Measurements from ENCODE around the gene SLC16A10.

Gene SLC16A10

GRCh38 chr6:111147440-111147839 lies 60.1 kb downstream of the SLC16A10 start:
- Histone ChIP-seq H3K4me1 (0 out of 20 replicates have a peak, but pooled peaks cover 0 to 4% (median 0%) of the 10 kb centered on the region in 10 experiments), H3K27ac (no peak overlapping the region), H3K9me3 (replicated peaks in 1 of 11) (peaks cover 5 to 19% (median 13%) of the 10 kb centered on the region in 11 experiments; a peak in 14 of 22 replicates), H3K9ac (no peak overlapping the region), H3K36me3 (peaks cover 0 to 64% (median 0%) of the 10 kb centered on the region in 11 experiments; a peak in 4 of 22 replicates), H3K27me3 (no peaks in the 10 kb centered on the region), H3K4me3 (no peak overlapping the region), H4K20me1 (peaks cover 0 to 58% (median 0%) of the 10 kb centered on the region in 11 experiments; a peak in 4 of 22 replicates), H3K4me2 (no peak overlapping the region)
- TF ChIP-seq Cebpa-rat (IDR thresholded peaks at IDR 0.05) = no peak

GRCh38 chr6:111148110-111148509 lies 60.8 kb downstream of the SLC16A10 start:
- TF ChIP-seq Cebpa-rat (IDR thresholded peaks at IDR 0.05) = no peak

GRCh38 chr6:111150577-111150976 lies 63.3 kb downstream of the SLC16A10 start:
- no peak overlapping the region for H3K9ac ChIP-seq
- TF ChIP-seq Cebpa-rat (IDR thresholded peaks at IDR 0.05) = no peak
- H4K20me1 ChIP-seq = peaks cover 0 to 84% (median 0%) of the 10 kb centered on the region in 11 experiments; a peak in 4 of 22 replicates
- no peaks in the 10 kb centered on the region for H3K27me3 ChIP-seq
- no peak overlapping the region for H3K4me3 ChIP-seq
- peaks cover 0 to 21% (median 0%) of the 10 kb centered on the region in 10 experiments; a peak in 1 of 20 replicates for H3K4me1 ChIP-seq
- no peak overlapping the region for H3K4me2 ChIP-seq
- peaks cover 0 to 5% (median 1%) of the 10 kb centered on the region in 11 experiments; a peak in 6 of 22 replicates for H3K9me3 ChIP-seq (replicated peaks in 1 of 11)
- peaks cover 0 to 48% (median 0%) of the 10 kb centered on the region in 11 experiments; a peak in 4 of 22 replicates for H3K36me3 ChIP-seq
- no peak overlapping the region for H3K27ac ChIP-seq

More at GRCh38 chr6:111148110-111148509, 60.8 kb downstream of the SLC16A10 start:
- Histone ChIP-seq H3K9me3 (replicated peaks in 1 of 11) (peaks cover 0 to 13% (median 10%) of the 10 kb centered on the region in 11 experiments; a peak in 12 of 22 replicates), H3K4me3 (no peak overlapping the region), H3K27ac (no peak overlapping the region), H3K9ac (no peak overlapping the region), H3K36me3 (peaks cover 0 to 62% (median 0%) of the 10 kb centered on the region in 11 experiments; a peak in 4 of 22 replicates), H3K4me1 (0 out of 20 replicates have a peak, but pooled peaks cover 0 to 7% (median 0%) of the 10 kb centered on the region in 10 experiments), H3K4me2 (no peak overlapping the region), H3K27me3 (no peaks in the 10 kb centered on the region), H4K20me1 (peaks cover 0 to 65% (median 0%) of the 10 kb centered on the region in 11 experiments; a peak in 4 of 22 replicates)

- no peak for TF ChIP-seq Cebpa-rat (IDR thresholded peaks at IDR 0.05)
- H3K4me2 ChIP-seq = no peak overlapping the region
- no peaks in the 10 kb centered on the region for H3K27me3 ChIP-seq
- no peak overlapping the region for H3K9ac ChIP-seq
- H3K9me3 ChIP-seq (replicated peaks in 1 of 11) = peaks cover 10 to 20% (median 13%) of the 10 kb centered on the region in 11 experiments; a peak in 21 of 22 replicates
- peaks cover 0 to 69% (median 0%) of the 10 kb centered on the region in 11 experiments; a peak in 4 of 22 replicates for H3K36me3 ChIP-seq
- H3K27ac ChIP-seq = no peak overlapping the region
- H4K20me1 ChIP-seq = peaks cover 0 to 94% (median 0%) of the 10 kb centered on the region in 11 experiments; a peak in 4 of 22 replicates
- peaks cover 0 to 21% (median 0%) of the 10 kb centered on the region in 10 experiments; a peak in 1 of 20 replicates for H3K4me1 ChIP-seq
- no peak overlapping the region for H3K4me3 ChIP-seq
Observed at GRCh38 chr6:111154981-111155380, 67.7 kb downstream of the SLC16A10 start.

- Histone ChIP-seq H3K4me3 (no peak overlapping the region), H3K4me1 (peaks cover 0 to 17% (median 0%) of the 10 kb centered on the region in 10 experiments; a peak in 1 of 20 replicates), H3K4me2 (no peak overlapping the region), H3K27ac (no peak overlapping the region), H4K20me1 (peaks cover 0 to 90% (median 0%) of the 10 kb centered on the region in 11 experiments; a peak in 4 of 22 replicates), H3K9ac (no peak overlapping the region), H3K36me3 (peaks cover 0 to 73% (median 0%) of the 10 kb centered on the region in 11 experiments; a peak in 5 of 22 replicates), H3K27me3 (no peaks in the 10 kb centered on the region), H3K9me3 (replicated peaks in 1 of 11) (peaks cover 34 to 44% (median 38%) of the 10 kb centered on the region in 11 experiments)
- TF ChIP-seq Cebpa-rat (IDR thresholded peaks at IDR 0.05) = no peak
Observed at GRCh38 chr6:111157412-111157811, 70.1 kb downstream of the SLC16A10 start.

- no peak overlapping the region for H3K4me2 ChIP-seq
- no peaks in the 10 kb centered on the region for H3K27me3 ChIP-seq
- peaks cover 0 to 78% (median 0%) of the 10 kb centered on the region in 11 experiments; a peak in 5 of 22 replicates for H3K36me3 ChIP-seq
- no peak overlapping the region for H3K4me3 ChIP-seq
- TF ChIP-seq Cebpa-rat (IDR thresholded peaks at IDR 0.05) = no peak
- no peak overlapping the region for H3K27ac ChIP-seq
- no peak overlapping the region for H3K9ac ChIP-seq
- H3K9me3 ChIP-seq (replicated peaks in 1 of 11) = peaks cover 54 to 61% (median 56%) of the 10 kb centered on the region in 11 experiments
- peaks cover 0 to 81% (median 0%) of the 10 kb centered on the region in 11 experiments; a peak in 3 of 22 replicates for H4K20me1 ChIP-seq
- peaks cover 0 to 7% (median 0%) of the 10 kb centered on the region in 10 experiments; a peak in 1 of 20 replicates for H3K4me1 ChIP-seq
Observed at GRCh38 chr6:111159633-111160032, 72.3 kb downstream of the SLC16A10 start.

GRCh38 chr6:111161650-111162049 lies 74.3 kb downstream of the SLC16A10 start:
- no peak for TF ChIP-seq Cebpa-rat (IDR thresholded peaks at IDR 0.05)
- Histone ChIP-seq H3K4me1 (no peaks in the 10 kb centered on the region), H3K27ac (no peak overlapping the region), H3K27me3 (no peaks in the 10 kb centered on the region), H3K36me3 (peaks cover 0 to 77% (median 0%) of the 10 kb centered on the region in 11 experiments; a peak in 5 of 22 replicates), H3K4me3 (no peak overlapping the region), H3K9ac (no peak overlapping the region), H3K4me2 (no peak overlapping the region), H3K9me3 (replicated peaks in 1 of 11) (peaks cover 56 to 73% (median 67%) of the 10 kb centered on the region in 11 experiments), H4K20me1 (peaks cover 0 to 80% (median 0%) of the 10 kb centered on the region in 11 experiments; a peak in 3 of 22 replicates)

- no peaks in the 10 kb centered on the region for H3K27me3 ChIP-seq
- no peak overlapping the region for H3K27ac ChIP-seq
- H3K9me3 ChIP-seq (replicated peaks in 1 of 11) = peaks cover 56 to 73% (median 67%) of the 10 kb centered on the region in 11 experiments
- peaks cover 0 to 72% (median 0%) of the 10 kb centered on the region in 11 experiments; a peak in 5 of 22 replicates for H3K36me3 ChIP-seq
- peaks cover 0 to 80% (median 0%) of the 10 kb centered on the region in 11 experiments; a peak in 4 of 22 replicates for H4K20me1 ChIP-seq
- H3K4me3 ChIP-seq = no peak overlapping the region; a peak in 1 of 20 replicates
- no peak for TF ChIP-seq Cebpa-rat (IDR thresholded peaks at IDR 0.05)
- no peak overlapping the region for H3K4me2 ChIP-seq
- H3K4me1 ChIP-seq = no peaks in the 10 kb centered on the region; a peak in 1 of 20 replicates
- no peak overlapping the region for H3K9ac ChIP-seq
Observed at GRCh38 chr6:111162504-111162903, 75.2 kb downstream of the SLC16A10 start.

All from BLaER1 treated with 17β-estradiol and CSF1 and Interleukin-3, amounts not matched to agents 10 nM and 100 nM (cell line).